ENCODE results near the gene GSTT2B. TPM values are rescaled to one million over a fixed set of nuclear protein-coding genes. Genes with fewer than 3 reads are reported as not detected.

GSTT2B gene
- total RNA-seq, 1 experiment from 2014 or later: 6.5 TPM

Other genes with a start within 250 kb of the GSTT2B start
- gene ZNF70, start 210.1 kb downstream of the GSTT2B start, total RNA-seq (2021; ENCODE audit: unreplicated experiment): 3.2 TPM
- not detected for gene VPREB3, start 206.8 kb downstream of the GSTT2B start, total RNA-seq (2021; ENCODE audit: unreplicated experiment)
- gene C22orf15, start 198.2 kb downstream of the GSTT2B start, total RNA-seq (2021; ENCODE audit: unreplicated experiment): not detected
- gene CHCHD10, start 193.2 kb downstream of the GSTT2B start, total RNA-seq (2021; ENCODE audit: unreplicated experiment): 84.4 TPM
- gene MMP11, start 188.3 kb downstream of the GSTT2B start, total RNA-seq (2021; ENCODE audit: unreplicated experiment): 3.0 TPM
- gene SMARCB1, start 174.2 kb downstream of the GSTT2B start, total RNA-seq (2021; ENCODE audit: unreplicated experiment): 70.2 TPM
- gene DERL3, start 122.2 kb downstream of the GSTT2B start, total RNA-seq (2021; ENCODE audit: unreplicated experiment): 1.0 TPM
- 33.8 TPM for gene SLC2A11, start 103.3 kb downstream of the GSTT2B start, total RNA-seq (2021; ENCODE audit: unreplicated experiment)
- 936 TPM for gene MIF, start 66.8 kb downstream of the GSTT2B start, total RNA-seq (2021; ENCODE audit: unreplicated experiment)
- not detected for gene DDTL, start 5.7 kb upstream of the GSTT2B start, total RNA-seq (2021; ENCODE audit: unreplicated experiment)
- gene DDT, start 13.2 kb upstream of the GSTT2B start, total RNA-seq (2021; ENCODE audit: unreplicated experiment): 137 TPM
- 0.26 TPM for gene GSTT2, start 18.9 kb upstream of the GSTT2B start, total RNA-seq (2021; ENCODE audit: unreplicated experiment)
- not detected for gene GSTT4, start 44.3 kb upstream of the GSTT2B start, total RNA-seq (2021; ENCODE audit: unreplicated experiment)
- 46.1 TPM for gene CABIN1, start 50.1 kb upstream of the GSTT2B start, total RNA-seq (2021; ENCODE audit: unreplicated experiment)
- gene SUSD2, start 220.3 kb upstream of the GSTT2B start, total RNA-seq (2021; ENCODE audit: unreplicated experiment): 10.6 TPM

All from Panc1 (cell line).